Epithelial cell of esophagus (primary cell): ENCODE measurements around the gene GHRH.

ENCODE experiments used
- DNase-seq: peaks from one replicate; pipeline ENCODE4 v3.0.0; 2010; ENCODE audit warnings: low read depth
- H3K4me3 ChIP-seq: 2 replicates; pipeline ENCODE4 v1.5.1; 2011; ENCODE audit warnings: mild to moderate bottlenecking, low read length, control low read depth
- CTCF ChIP-seq: IDR thresholded peaks from 2 replicates; pipeline ENCODE4 v1.5.1; 2011; ENCODE audit warnings: low read depth, mild to moderate bottlenecking, low read length, control low read depth, inconsistent platforms; ENCODE audit not compliant: insufficient read depth; ENCODE audit errors: missing control alignments

Gene GHRH

GRCh38 chr20:37219751-37220668 lies 41.6 kb downstream of the GHRH start:
- no peak for DNase-seq
- no peak overlapping the region for H3K4me3 ChIP-seq
- no peak for TF ChIP-seq CTCF

GRCh38 chr20:37218976-37219375 lies 42.6 kb downstream of the GHRH start:
- H3K4me3 ChIP-seq = no peak overlapping the region
- TF ChIP-seq CTCF = no peak
- DNase-seq = no peak

GRCh38 chr20:37218441-37218840 lies 43.2 kb downstream of the GHRH start:
- no peak for DNase-seq
- no peak for TF ChIP-seq CTCF
- H3K4me3 ChIP-seq = no peak overlapping the region

GRCh38 chr20:37209661-37210314 lies 51.8 kb downstream of the GHRH start:
- no peak for TF ChIP-seq CTCF
- peak; percentile 69 for DNase-seq

GRCh38 chr20:37209193-37209592 lies 52.4 kb downstream of the GHRH start:
- H3K4me3 ChIP-seq = no peak overlapping the region
- TF ChIP-seq CTCF = no peak
- no peak for DNase-seq

More at GRCh38 chr20:37209661-37210314, 51.8 kb downstream of the GHRH start:
- H3K4me3 ChIP-seq = no peak overlapping the region

GRCh38 chr20:37207171-37207570 lies 54.4 kb downstream of the GHRH start:
- DNase-seq = no peak
- no peak for TF ChIP-seq CTCF
- H3K4me3 ChIP-seq = no peak overlapping the region

- DNase-seq = no peak
- no peak for TF ChIP-seq CTCF
- H3K4me3 ChIP-seq = no peak overlapping the region
Observed at GRCh38 chr20:37205794-37206193, 55.8 kb downstream of the GHRH start.
